Measurements from ENCODE around the gene ZDHHC20. TPM values are rescaled to one million over a fixed set of nuclear protein-coding genes. Genes with fewer than 3 reads are reported as not detected.

ZDHHC20 gene
- total RNA-seq, 4 donors from 2014 or later, result 36.2 to 77.7 (median 41.4) TPM

DNA sequence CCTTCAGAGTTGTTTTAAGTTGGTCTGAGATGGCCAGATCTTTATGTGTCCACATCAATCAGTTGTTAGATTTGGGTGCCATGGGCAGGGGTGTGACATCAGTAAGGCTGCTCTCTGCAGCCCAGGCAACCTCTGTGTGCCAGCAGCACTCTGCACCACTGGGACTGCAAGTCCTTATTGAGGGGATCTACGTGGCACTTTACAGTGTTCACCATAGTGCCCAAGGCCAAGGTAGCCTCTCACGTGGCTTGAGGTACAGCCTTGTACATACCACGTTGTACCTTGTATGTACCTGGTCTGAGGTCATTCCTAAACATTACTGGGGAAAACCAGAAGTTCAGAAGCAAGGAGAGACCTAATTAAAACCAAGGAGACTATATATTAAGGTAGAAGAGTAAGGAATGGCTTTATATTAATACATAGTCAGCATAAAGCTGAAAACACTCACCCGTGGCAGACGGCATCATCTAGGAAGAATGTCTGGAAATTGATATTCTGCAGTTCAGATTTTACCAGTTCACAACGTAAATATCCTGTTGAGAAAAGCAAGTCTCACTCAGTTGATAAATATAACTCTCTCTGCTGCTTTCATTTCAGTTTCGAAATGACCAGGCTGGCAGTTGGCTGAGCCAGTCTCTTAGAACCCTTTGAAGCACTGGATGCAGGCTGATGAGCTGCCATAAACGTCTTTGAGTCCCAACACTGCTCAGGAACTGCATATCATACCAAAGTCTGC lies 128.8 kb downstream of the ZDHHC20 start:
- no peak for ATAC-seq (ENCODE audit: low FRiP score)
- TF ChIP-seq, protein P1, sequence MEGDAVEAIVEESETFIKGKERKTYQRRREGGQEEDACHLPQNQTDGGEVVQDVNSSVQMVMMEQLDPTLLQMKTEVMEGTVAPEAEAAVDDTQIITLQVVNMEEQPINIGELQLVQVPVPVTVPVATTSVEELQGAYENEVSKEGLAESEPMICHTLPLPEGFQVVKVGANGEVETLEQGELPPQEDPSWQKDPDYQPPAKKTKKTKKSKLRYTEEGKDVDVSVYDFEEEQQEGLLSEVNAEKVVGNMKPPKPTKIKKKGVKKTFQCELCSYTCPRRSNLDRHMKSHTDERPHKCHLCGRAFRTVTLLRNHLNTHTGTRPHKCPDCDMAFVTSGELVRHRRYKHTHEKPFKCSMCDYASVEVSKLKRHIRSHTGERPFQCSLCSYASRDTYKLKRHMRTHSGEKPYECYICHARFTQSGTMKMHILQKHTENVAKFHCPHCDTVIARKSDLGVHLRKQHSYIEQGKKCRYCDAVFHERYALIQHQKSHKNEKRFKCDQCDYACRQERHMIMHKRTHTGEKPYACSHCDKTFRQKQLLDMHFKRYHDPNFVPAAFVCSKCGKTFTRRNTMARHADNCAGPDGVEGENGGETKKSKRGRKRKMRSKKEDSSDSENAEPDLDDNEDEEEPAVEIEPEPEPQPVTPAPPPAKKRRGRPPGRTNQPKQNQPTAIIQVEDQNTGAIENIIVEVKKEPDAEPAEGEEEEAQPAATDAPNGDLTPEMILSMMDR (IDR thresholded peaks at IDR 0.05), result no peak
- no peak for DNase-seq (ENCODE audit: low spot score)

GRCh38 chr13:21328836-21329477 lies 130.1 kb downstream of the ZDHHC20 start:
- ATAC-seq (ENCODE audit: low FRiP score) (no peak), DNase-seq (ENCODE audit: low spot score) (no peak)
- TF ChIP-seq, protein P1 (IDR thresholded peaks at IDR 0.05), result no peak

DNA sequence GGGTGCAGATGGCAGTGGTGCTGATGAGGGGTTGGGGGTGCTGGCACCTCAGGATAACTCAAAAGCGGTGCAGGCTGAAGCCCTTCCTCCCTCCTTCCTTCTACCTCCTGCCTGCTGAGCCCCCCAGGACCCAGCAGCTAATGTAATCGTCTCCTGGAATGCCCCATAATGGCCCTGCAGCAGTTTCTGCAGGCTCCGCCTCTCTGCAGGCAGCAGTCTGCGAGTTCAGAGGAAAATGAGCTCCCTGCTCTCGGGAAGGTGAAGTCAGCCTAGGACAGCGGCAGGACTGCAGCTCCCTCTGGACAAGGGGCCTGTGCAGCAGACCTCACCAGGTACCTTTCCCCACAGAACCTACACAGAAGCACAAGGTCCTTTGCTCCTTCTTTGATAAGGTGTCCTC lies 130.9 kb downstream of the ZDHHC20 start:
- DNase-seq (ENCODE audit: low spot score) (no peak), ATAC-seq (ENCODE audit: low FRiP score) (no peak)
- TF ChIP-seq, protein P1 (IDR thresholded peaks at IDR 0.05), result no peak

DNA sequence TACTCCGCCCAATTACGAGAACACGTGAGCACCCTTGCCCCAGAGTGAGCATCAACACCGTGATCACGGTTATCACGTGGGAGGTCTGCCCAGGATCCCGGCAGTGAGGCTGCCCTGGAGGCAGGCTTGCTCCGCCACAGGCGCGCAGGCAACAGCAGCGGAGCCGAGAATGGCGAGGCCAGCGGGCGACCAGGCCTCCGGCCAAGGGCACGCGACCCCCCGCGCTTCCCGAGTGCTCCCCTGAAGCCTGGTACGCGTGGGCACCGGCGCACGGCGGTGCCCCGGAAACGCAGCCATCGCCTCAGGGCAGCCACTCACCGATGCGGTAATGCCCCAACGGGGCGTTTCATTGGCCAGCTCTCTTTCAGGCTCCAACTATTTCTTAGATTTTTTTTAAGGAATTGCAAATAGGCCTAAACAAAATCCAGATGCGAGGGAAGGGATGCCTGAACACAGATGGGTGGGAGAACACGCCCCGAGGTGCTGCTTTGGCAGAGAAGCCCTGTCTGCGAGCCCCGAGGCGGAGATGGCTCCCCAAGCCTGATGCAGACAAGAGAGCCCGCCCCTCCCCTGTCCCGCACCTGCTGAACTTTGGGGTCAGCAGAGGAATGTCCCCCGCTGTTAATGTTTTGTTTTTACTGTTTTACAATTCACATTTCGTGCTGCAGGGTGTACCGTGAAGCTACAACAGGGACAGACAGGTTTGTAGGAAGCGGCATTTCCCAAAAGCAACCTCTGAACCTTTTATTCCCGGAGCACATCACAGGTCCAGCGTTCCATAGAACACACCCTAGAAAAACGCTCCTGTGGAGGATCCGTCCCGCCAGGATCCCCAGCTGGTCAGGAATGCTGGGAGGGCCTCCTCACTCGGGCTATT lies 132.7 kb downstream of the ZDHHC20 start:
- no peak for DNase-seq (ENCODE audit: low spot score)
- ATAC-seq (ENCODE audit: low FRiP score), result peak; percentile 88
- TF ChIP-seq, protein P1 (IDR thresholded peaks at IDR 0.05), result no peak

DNA sequence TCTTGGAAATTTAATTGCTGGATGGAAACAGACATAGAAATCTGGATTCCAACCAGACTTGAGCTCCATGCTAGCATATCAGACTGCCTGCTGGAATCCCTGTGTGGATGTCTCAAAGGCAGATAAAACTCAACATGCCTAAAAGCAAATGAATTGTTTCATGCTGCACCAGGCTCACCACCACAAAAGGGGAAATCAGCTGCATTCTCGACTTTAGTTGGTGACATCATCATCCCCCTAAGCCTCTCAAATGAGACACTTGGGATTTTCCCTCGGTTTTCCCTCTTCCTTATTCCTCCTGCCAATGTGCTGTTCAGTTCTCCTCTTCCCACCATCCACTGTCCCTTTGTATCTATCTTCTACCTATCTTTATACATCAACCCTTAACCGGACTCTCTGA lies 134.3 kb downstream of the ZDHHC20 start:
- TF ChIP-seq, protein P1 (IDR thresholded peaks at IDR 0.05), result no peak
- no peak for ATAC-seq (ENCODE audit: low FRiP score)
- DNase-seq (ENCODE audit: low spot score), result no peak

DNA sequence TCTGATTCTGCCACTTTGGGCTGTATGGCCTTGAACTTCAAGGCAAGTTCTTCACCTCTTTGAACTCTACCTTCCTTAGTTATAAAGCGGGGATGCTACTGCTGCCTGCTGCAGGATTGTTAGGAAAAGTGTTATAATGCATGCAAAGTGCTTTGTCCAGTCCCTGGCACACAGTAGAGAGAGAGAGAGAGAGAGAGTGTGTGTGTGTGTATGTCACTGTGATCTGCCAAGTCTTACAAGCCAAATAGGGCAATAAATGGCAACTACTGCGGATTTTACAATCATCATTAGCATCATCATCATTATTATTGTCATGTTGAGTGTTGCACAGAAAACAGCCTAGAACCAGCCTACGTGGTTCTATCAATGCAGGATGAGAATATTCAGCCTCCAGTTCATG lies 136.1 kb downstream of the ZDHHC20 start:
- ATAC-seq (ENCODE audit: low FRiP score) (no peak), DNase-seq (ENCODE audit: low spot score) (no peak)
- TF ChIP-seq, protein P1 (IDR thresholded peaks at IDR 0.05), result no peak

Small RNA genes within 50 kb of the gene (small RNA-seq; reads per million reads assigned to genes)
- not detected for gene RNA5SP25

Other genes starting within 250 kb of the ZDHHC20 start
- 10 to 100 TPM; 46.2 to 53.1 (median 47.9) TPM for gene MICU2, start 144.9 kb upstream of the ZDHHC20 start, total RNA-seq
- gene FGF9, start 211.8 kb upstream of the ZDHHC20 start, total RNA-seq, result 1 to 10 TPM in 2 of 4 donors, under 1 TPM in 2; 0.16 to 5.3 (median 1.6) TPM